ENCODE measurements around the gene ZIC5. TPM values are rescaled to one million over a fixed set of nuclear protein-coding genes. Genes with fewer than 3 reads are reported as not detected.
"Not testable (repeated sequence)": the region's sequence is repeated elsewhere in the genome, so short reads cannot be mapped to it uniquely, and the experiment has no call there.

ZIC5 gene
- total RNA-seq, 1 experiment from 2014 or later: not detected

- H2AFZ ChIP-seq (ENCODE audit: low read length): no peak overlapping the region
- no peak overlapping the region for H3K4me2 ChIP-seq (ENCODE audit: low read depth, low read length, poor library complexity, severe bottlenecking)
- H3K36me3 ChIP-seq (ENCODE audit: insufficient read depth, low read length): no peaks in the 10 kb centered on the region
- H3K27me3 ChIP-seq (ENCODE audit: low read length): no peaks in the 10 kb centered on the region
- DNase-seq: no peak
- no peak overlapping the region for H3K27ac ChIP-seq (ENCODE audit: low read length)
- H4K20me1 ChIP-seq (ENCODE audit: insufficient read depth, low read depth, low read length): no peaks in the 10 kb centered on the region
- H3K9me3 ChIP-seq (ENCODE audit: low read length): no peaks in the 10 kb centered on the region
- no peaks in the 10 kb centered on the region for H3K9me2 ChIP-seq (replicated peaks; ENCODE audit: insufficient read depth, low read length)
- H3K79me2 ChIP-seq (ENCODE audit: low read length): no peaks in the 10 kb centered on the region
- H3K4me3 ChIP-seq (ENCODE audit: low read length): no peak overlapping the region
- H3K9ac ChIP-seq (ENCODE audit: low read length): no peak overlapping the region
- H3K4me1 ChIP-seq (ENCODE audit: low read length): no peaks in the 10 kb centered on the region
These were observed 21.7 kb downstream of the ZIC5 start for GRCh38 chr13:99949679-99950413.

GRCh38 chr13:99948907-99949678 is 22.5 kb downstream of the ZIC5 start:
- Histone ChIP-seq H3K9ac (ENCODE audit: low read length) (no peak overlapping the region), H3K27me3 (ENCODE audit: low read length) (no peaks in the 10 kb centered on the region), H4K20me1 (ENCODE audit: insufficient read depth, low read depth, low read length) (no peaks in the 10 kb centered on the region), H3K9me2 (replicated peaks; ENCODE audit: insufficient read depth, low read length) (no peaks in the 10 kb centered on the region), H3K9me3 (ENCODE audit: low read length) (no peaks in the 10 kb centered on the region), H2AFZ (ENCODE audit: low read length) (no peak overlapping the region), H3K36me3 (ENCODE audit: insufficient read depth, low read length) (no peaks in the 10 kb centered on the region), H3K79me2 (ENCODE audit: low read length) (no peaks in the 10 kb centered on the region), H3K4me2 (ENCODE audit: low read depth, low read length, poor library complexity, severe bottlenecking) (no peak overlapping the region), H3K27ac (ENCODE audit: low read length) (no peak overlapping the region), H3K4me3 (ENCODE audit: low read length) (no peak overlapping the region), H3K4me1 (ENCODE audit: low read length) (no peaks in the 10 kb centered on the region)
- no peak for DNase-seq

- Histone ChIP-seq H3K4me3 (ENCODE audit: low read length) (no peak overlapping the region), H3K9me3 (ENCODE audit: low read length) (no peaks in the 10 kb centered on the region), H3K79me2 (ENCODE audit: low read length) (no peaks in the 10 kb centered on the region)
These were observed 23.2 kb downstream of the ZIC5 start for GRCh38 chr13:99948411-99948810.

GRCh38 chr13:99947666-99948065 is 23.9 kb downstream of the ZIC5 start:
- H3K9me2 ChIP-seq (replicated peaks; ENCODE audit: insufficient read depth, low read length): no peaks in the 10 kb centered on the region
- H3K27me3 ChIP-seq (ENCODE audit: low read length): no peaks in the 10 kb centered on the region
- no peaks in the 10 kb centered on the region for H4K20me1 ChIP-seq (ENCODE audit: insufficient read depth, low read depth, low read length)
- no peaks in the 10 kb centered on the region for H3K79me2 ChIP-seq (ENCODE audit: low read length)
- no peak overlapping the region for H3K4me2 ChIP-seq (ENCODE audit: low read depth, low read length, poor library complexity, severe bottlenecking)
- no peaks in the 10 kb centered on the region for H3K9me3 ChIP-seq (ENCODE audit: low read length)
- H3K4me1 ChIP-seq (ENCODE audit: low read length): no peaks in the 10 kb centered on the region
- H3K4me3 ChIP-seq (ENCODE audit: low read length): no peak overlapping the region
- no peak overlapping the region for H3K27ac ChIP-seq (ENCODE audit: low read length)
- H3K36me3 ChIP-seq (ENCODE audit: insufficient read depth, low read length): no peaks in the 10 kb centered on the region
- no peak overlapping the region for H3K9ac ChIP-seq (ENCODE audit: low read length)
- H2AFZ ChIP-seq (ENCODE audit: low read length): no peak overlapping the region
- DNase-seq: no peak

More at GRCh38 chr13:99948411-99948810, 23.2 kb downstream of the ZIC5 start:
- no peak overlapping the region for H2AFZ ChIP-seq (ENCODE audit: low read length)
- DNase-seq: no peak
- H3K4me2 ChIP-seq (ENCODE audit: low read depth, low read length, poor library complexity, severe bottlenecking): no peak overlapping the region
- no peak overlapping the region for H3K9ac ChIP-seq (ENCODE audit: low read length)
- no peak overlapping the region for H3K27ac ChIP-seq (ENCODE audit: low read length)
- H3K36me3 ChIP-seq (ENCODE audit: insufficient read depth, low read length): no peaks in the 10 kb centered on the region
- H3K9me2 ChIP-seq (replicated peaks; ENCODE audit: insufficient read depth, low read length): no peaks in the 10 kb centered on the region
- H3K4me1 ChIP-seq (ENCODE audit: low read length): no peaks in the 10 kb centered on the region
- H3K27me3 ChIP-seq (ENCODE audit: low read length): no peaks in the 10 kb centered on the region
- H4K20me1 ChIP-seq (ENCODE audit: insufficient read depth, low read depth, low read length): no peaks in the 10 kb centered on the region

GRCh38 chr13:99945515-99945914 is 26.1 kb downstream of the ZIC5 start:
- not testable (repeated sequence) for DNase-seq; H3K4me3 ChIP-seq (ENCODE audit: low read length); H3K9ac ChIP-seq (ENCODE audit: low read length); H3K79me2 ChIP-seq (ENCODE audit: low read length); H3K4me1 ChIP-seq (ENCODE audit: low read length); H2AFZ ChIP-seq (ENCODE audit: low read length); H3K27me3 ChIP-seq (ENCODE audit: low read length); H3K36me3 ChIP-seq (ENCODE audit: insufficient read depth, low read length); H3K9me2 ChIP-seq (replicated peaks; ENCODE audit: insufficient read depth, low read length); H4K20me1 ChIP-seq (ENCODE audit: insufficient read depth, low read depth, low read length); H3K4me2 ChIP-seq (ENCODE audit: low read depth, low read length, poor library complexity, severe bottlenecking); H3K9me3 ChIP-seq (ENCODE audit: low read length); H3K27ac ChIP-seq (ENCODE audit: low read length)

- DNase-seq: no peak
- Histone ChIP-seq H3K27me3 (ENCODE audit: low read length) (no peaks in the 10 kb centered on the region), H3K9me2 (replicated peaks; ENCODE audit: insufficient read depth, low read length) (no peaks in the 10 kb centered on the region), H3K9me3 (ENCODE audit: low read length) (no peaks in the 10 kb centered on the region), H3K4me2 (ENCODE audit: low read depth, low read length, poor library complexity, severe bottlenecking) (no peak overlapping the region), H3K79me2 (ENCODE audit: low read length) (no peaks in the 10 kb centered on the region), H3K4me1 (ENCODE audit: low read length) (no peaks in the 10 kb centered on the region), H3K36me3 (ENCODE audit: insufficient read depth, low read length) (no peaks in the 10 kb centered on the region), H3K27ac (ENCODE audit: low read length) (no peak overlapping the region), H3K4me3 (ENCODE audit: low read length) (no peak overlapping the region), H4K20me1 (ENCODE audit: insufficient read depth, low read depth, low read length) (no peaks in the 10 kb centered on the region), H3K9ac (ENCODE audit: low read length) (no peak overlapping the region), H2AFZ (ENCODE audit: low read length) (no peak overlapping the region)
These were observed 27.0 kb downstream of the ZIC5 start for GRCh38 chr13:99944606-99945005.

- Histone ChIP-seq H3K27ac (ENCODE audit: low read length) (no peak overlapping the region), H3K36me3 (ENCODE audit: insufficient read depth, low read length) (no peaks in the 10 kb centered on the region), H3K27me3 (ENCODE audit: low read length) (no peaks in the 10 kb centered on the region), H4K20me1 (ENCODE audit: insufficient read depth, low read depth, low read length) (no peaks in the 10 kb centered on the region), H3K79me2 (ENCODE audit: low read length) (no peaks in the 10 kb centered on the region), H2AFZ (ENCODE audit: low read length) (0 out of 2 replicates have a peak overlapping the region, but pooled peaks have one; percentile 28), H3K9me3 (ENCODE audit: low read length) (no peaks in the 10 kb centered on the region), H3K9ac (ENCODE audit: low read length) (no peak overlapping the region), H3K4me1 (ENCODE audit: low read length) (no peaks in the 10 kb centered on the region), H3K9me2 (replicated peaks; ENCODE audit: insufficient read depth, low read length) (no peaks in the 10 kb centered on the region), H3K4me2 (ENCODE audit: low read depth, low read length, poor library complexity, severe bottlenecking) (no peak overlapping the region), H3K4me3 (ENCODE audit: low read length) (no peak overlapping the region)
- no peak for DNase-seq
These were observed 27.5 kb downstream of the ZIC5 start for GRCh38 chr13:99944102-99944501.

- H3K36me3 ChIP-seq (ENCODE audit: insufficient read depth, low read length): no peaks in the 10 kb centered on the region
- H3K27ac ChIP-seq (ENCODE audit: low read length): no peak overlapping the region
- H3K4me2 ChIP-seq (ENCODE audit: low read depth, low read length, poor library complexity, severe bottlenecking): no peak overlapping the region
- H3K9me3 ChIP-seq (ENCODE audit: low read length): no peaks in the 10 kb centered on the region
- H3K4me3 ChIP-seq (ENCODE audit: low read length): no peak overlapping the region
- no peak for DNase-seq
- no peaks in the 10 kb centered on the region for H3K79me2 ChIP-seq (ENCODE audit: low read length)
- H3K9ac ChIP-seq (ENCODE audit: low read length): no peak overlapping the region
- no peaks in the 10 kb centered on the region for H3K4me1 ChIP-seq (ENCODE audit: low read length)
- no peaks in the 10 kb centered on the region for H4K20me1 ChIP-seq (ENCODE audit: insufficient read depth, low read depth, low read length)
- H3K27me3 ChIP-seq (ENCODE audit: low read length): no peaks in the 10 kb centered on the region
- H3K9me2 ChIP-seq (replicated peaks; ENCODE audit: insufficient read depth, low read length): no peaks in the 10 kb centered on the region
- no peak overlapping the region for H2AFZ ChIP-seq (ENCODE audit: low read length)
These were observed 29.7 kb downstream of the ZIC5 start for GRCh38 chr13:99941911-99942310.

Data from Karpas-422 (cell line).